Measurements from ENCODE around the gene MTMR12.

GRCh38 chr5:32311404-32312196 lies 1.1 kb downstream of the MTMR12 start:
- TF ChIP-seq CTCF (IDR thresholded peaks at IDR 0.05; ENCODE audit: low read depth, low read length), result no peak
- no peak for TF ChIP-seq EZH2phosphoT487 (IDR thresholded peaks at IDR 0.05; ENCODE audit: low read depth)

Data from OCI-LY3 (cell line).